Tibial nerve (tissue), 4 donors: Measurements from ENCODE around the gene B3GAT1.

Experiments
- CTCF ChIP-seq, 5 experiments: fragments of 200-600 bp in 3 of 5; fragments of 450-650 bp in 2 of 5; sonication (generic) in 3 of 5; IDR thresholded peaks; one replicate each; pipeline ENCODE4 v1.5.1; 2016 to 2019; ENCODE audit warnings: antibody characterized with exemption in 5 of 5, mild to moderate bottlenecking in 3 of 5, moderate library complexity in 2 of 5
- EP300 ChIP-seq, 2 donors: sonication (generic); formaldehyde crosslinking; IDR thresholded peaks; one replicate each; pipeline ENCODE4 v1.6.1; 2017; ENCODE audit warnings: antibody characterized with exemption in 2 of 2, mild to moderate bottlenecking in 1 of 2
- POLR2A ChIP-seq, 2 donors: fragments of 450-650 bp; IDR thresholded peaks; one replicate each; pipeline ENCODE4 v1.6.1; 2017; ENCODE audit warnings: antibody characterized with exemption in 2 of 2, mild to moderate bottlenecking in 2 of 2, moderate library complexity in 2 of 2

- no peak for TF ChIP-seq EP300 (IDR thresholded peaks at IDR 0.05)
- no peak for TF ChIP-seq CTCF (IDR thresholded peaks at IDR 0.05)
- TF ChIP-seq POLR2A (IDR thresholded peaks at IDR 0.05), result no peak
Observed at GRCh38 chr11:134459246-134460061, 47.4 kb upstream of the B3GAT1 start.
